Non-pigmented ciliary epithelial cell (primary cell): ENCODE results near the gene CLK3.
A peak's percentile ranks its signal among the peaks of the same experiment; 100 is the strongest.
"Not testable (repeated sequence)": the region's sequence is repeated elsewhere in the genome, so short reads cannot be mapped to it uniquely, and the experiment has no call there.

Source experiments
- DNase-seq: peaks from one replicate; pipeline ENCODE4 v3.0.0-alpha.2; 2010; ENCODE audit warnings: low read depth

Gene CLK3

DNA sequence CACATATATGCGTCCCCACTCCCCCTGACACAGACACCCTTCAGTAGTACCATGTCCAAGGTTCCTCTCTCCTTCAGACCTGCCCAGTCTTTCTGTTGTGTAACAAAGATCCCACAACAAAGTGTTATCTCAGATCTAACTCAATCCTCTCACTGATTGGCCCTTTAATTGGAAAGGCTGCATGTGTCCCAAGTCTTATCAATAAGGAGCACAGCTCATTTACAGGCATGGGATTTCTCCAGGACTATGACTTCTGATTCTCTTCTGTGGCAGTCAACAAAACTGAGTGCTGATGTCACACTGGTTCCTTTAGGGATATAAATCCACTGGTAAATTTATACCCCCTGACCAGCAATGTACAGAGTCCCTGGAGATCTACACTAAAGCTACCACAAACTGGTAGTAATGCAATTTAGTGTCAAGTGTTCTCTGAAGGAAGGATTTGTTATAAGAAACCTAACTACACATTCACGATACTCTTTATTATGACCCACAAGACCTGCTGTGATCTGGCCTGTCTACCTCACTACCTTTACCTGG lies 28.1 kb downstream of the CLK3 start:
- DNase-seq = no peak

DNA sequence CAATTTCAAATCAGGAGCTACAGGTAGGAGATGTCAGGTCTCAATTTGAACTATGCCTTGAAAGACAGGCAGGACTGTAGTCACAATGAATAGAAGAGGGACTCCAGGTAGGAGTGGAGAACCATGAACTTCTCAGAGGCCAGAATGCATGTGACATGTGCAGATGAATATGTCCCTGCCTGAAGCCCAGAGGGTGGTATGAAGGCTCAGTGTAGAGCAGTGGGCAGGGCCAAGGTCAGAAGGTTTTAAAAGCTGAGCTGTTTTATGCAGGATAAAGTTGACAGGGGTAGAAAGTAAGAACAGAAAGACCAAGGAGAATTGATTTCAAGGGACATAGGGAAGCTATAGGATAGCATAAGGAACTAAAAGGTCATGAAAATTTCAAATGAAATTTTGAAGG lies 30.8 kb downstream of the CLK3 start:
- no peak for DNase-seq

DNA sequence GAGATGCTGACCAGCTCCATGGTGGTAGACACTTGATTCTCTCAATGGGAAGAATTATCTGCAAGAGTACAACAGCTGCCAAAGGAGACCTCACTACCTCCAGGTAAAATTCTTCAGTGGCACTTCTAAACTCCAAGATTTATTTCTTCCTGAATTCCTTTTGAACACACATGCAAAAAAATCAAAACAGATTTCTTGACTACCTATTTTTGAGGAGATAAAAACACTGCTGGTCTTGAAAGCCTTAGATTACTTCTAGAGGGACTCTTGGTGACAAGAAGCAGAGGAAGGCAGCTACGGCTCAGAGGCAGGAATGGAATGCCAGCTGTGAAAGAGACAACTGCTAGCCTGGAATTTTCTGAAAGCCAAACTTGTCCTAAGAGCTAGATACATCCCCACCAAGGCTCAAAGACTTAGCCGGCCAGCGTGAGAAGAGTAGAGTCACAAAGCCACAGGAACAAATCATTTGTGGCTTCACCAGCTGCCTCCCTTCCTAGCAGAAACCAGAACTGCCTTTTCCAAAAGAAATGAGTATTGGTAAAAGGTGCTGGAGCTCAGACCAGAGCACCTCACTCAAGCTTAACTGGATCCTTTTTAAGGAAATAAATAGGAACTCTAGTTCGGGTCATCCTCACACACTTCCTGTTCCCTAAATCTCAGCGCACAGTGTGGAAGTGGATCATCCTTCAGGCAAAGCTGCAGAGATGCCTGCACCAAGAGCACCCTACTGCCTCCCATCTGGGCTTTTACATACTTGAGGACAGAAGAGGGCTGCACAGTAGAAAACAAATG lies 32.6 kb downstream of the CLK3 start:
- DNase-seq = no peak

DNA sequence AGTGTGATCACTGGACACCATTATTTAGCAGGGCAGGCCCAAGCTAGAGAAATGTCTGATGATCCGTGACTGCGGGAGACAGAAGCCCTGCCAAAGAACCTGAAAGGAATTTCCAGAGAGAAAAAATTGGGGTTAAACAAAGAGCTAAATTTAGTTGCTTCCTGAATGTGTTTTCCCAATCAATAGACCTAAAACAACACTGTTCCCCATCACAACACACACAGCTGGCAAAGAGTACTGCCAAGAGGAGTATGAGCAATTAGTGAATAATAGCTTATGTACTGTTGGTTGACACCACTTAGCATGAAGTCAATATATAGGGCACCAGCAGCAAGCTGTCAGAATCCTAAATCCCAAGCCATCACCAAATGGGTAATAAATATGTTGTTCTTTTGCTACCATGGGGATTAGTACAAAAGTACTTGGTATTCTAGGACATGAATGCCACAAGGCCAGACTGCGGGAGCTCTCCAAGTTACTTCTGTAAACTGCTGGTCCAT lies 35.7 kb downstream of the CLK3 start:
- no peak for DNase-seq

DNA sequence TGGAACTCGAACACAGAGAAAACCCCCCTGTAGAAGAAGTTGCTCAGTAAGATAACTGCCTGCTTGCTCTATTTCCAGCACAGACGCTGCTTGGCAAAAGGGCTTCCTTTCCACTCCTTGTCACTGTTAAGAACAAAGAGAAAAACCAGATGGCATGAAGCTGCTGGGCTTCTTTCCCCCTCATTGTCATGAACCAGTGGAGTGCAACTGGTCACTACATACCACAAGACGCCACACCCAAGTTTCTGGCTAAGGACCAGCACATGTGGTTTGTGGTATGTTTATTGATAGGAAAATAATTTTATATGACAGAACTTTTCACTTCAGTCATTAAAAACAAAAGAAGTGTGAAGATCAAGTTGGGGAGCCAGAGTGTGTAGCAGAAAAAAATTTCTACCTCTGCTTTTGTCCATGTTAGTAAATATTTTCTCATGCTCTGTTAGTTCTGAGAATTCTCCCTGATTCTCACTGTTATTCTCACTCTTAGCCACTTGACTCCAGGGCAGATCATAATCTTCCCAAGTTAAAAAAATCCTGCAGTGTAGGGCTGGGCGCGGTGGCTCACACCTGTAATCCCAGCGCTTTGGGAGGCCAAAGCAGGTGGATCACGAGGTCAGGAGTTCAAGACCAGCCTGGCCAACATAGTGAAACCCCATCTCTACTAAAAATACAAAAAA lies 37.9 kb downstream of the CLK3 start:
- DNase-seq = peak; percentile 38

DNA sequence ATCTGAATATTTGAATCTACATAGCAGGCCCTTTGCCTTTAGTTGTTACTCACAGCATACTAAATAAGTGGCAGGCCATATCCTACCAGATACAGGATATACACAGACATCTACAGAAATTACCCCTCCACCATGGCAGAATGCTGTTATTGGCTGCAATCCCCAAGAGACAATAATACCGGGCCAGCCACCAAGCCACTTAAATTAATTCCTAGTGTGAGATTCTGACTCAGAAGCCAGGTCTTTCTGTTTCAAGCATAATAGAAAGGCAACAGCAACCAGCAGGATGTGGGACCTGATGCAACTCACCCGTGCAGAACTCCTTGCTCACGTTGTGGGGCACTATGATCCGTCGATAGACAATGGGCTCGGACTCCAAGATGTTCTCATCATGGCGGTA lies 39.8 kb downstream of the CLK3 start:
- no peak for DNase-seq

DNA sequence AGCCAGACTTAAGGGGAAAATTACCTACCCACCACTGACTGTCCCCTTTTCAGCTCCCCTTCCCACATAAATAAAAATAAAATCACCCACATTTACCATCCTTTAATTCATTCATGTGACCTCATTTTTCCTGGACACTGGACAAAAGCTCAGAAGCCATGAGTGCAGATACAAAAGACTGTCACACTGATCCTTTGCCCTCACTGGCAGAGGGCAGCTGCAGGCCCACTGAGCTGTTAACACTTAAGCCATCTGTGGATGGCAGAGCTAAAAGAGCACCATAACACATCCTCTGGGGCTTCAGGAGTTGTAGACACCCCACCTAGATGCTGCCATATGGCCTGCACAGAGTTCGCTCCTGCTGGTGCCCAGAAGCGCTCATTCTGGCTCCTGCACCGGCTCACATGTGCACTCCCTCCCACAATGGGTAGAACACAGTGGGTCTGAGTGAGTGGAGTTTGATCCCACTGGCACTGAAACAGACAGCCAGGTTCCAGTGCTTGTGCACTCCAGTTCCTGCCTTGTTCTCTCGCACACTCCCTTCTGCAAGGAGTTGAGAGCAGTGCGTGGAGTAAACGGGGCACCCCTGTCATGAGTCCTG lies 41.4 kb downstream of the CLK3 start:
- DNase-seq = no peak

DNA sequence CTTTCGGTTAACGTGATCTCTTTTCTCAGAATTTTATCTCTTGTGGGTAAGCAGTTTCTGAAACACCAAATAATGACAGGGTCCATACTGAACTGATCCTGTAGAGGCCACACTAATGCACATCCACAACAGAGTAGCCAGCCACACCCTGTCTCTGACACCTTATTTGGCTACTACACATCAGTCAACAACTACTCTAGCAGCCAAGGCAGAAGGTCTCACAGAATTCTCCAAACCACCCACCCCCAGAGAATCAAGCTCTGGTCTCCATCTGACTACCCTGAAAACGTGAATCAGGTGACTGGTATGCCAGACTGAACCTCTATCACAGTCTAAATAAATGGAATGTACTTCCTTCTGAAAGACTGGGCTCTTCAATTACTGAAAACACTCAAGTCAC lies 42.2 kb downstream of the CLK3 start:
- DNase-seq = peak; percentile 24

DNA sequence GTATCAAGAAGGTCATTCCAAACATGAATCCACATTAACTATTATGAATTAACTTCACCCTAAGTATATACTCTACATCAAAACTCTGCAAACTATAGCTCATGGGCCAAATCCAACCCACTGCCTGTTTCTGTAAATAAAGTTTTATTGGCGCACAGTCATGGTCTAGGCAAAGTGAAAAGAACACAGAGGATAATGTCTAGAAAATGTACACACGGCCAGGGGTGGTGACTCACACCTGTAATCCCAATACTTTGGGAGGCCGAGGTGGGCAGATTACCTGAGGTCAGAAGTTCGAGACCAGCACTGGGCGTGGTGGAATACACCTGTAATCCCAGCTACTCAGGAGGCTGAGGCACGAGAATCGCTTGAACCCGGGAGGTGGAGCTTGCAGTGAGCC lies 45.6 kb downstream of the CLK3 start:
- DNase-seq = not testable (repeated sequence)

DNA sequence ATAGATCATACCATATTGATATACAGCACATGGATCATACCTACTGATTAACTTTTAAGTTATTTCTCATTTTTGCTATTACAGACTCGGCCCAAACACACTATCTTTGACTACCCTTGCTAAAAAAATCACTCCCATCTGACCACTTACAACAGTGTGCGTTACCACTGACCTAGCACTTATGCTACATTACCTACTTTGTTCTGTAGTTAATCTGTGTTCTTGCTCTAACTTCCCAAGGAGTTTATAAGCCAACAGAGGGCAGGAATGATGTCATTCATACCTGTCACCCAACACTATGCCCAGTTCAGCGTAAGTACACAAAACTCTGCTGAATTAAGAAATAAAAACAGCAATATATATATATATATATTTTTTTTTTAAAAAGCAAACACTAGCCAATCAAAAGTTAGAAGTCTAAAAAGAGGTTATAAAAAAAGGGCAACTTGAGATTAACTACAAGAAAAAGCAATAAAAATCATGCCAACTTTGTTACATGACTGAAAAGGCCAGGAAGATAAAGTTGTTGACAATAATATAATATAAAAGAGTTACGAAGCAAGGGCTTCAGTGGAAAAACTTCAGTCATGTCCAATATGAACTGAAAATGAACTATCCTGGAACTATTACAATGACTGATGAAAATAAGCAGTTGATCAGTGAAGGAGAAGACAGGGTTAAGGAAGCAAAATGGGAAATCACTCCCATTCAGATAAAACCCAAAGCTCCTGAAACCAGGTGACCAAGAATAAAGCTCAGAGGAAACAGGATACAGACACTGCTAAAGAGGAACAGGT lies 46.6 kb downstream of the CLK3 start:
- DNase-seq = no peak

DNA sequence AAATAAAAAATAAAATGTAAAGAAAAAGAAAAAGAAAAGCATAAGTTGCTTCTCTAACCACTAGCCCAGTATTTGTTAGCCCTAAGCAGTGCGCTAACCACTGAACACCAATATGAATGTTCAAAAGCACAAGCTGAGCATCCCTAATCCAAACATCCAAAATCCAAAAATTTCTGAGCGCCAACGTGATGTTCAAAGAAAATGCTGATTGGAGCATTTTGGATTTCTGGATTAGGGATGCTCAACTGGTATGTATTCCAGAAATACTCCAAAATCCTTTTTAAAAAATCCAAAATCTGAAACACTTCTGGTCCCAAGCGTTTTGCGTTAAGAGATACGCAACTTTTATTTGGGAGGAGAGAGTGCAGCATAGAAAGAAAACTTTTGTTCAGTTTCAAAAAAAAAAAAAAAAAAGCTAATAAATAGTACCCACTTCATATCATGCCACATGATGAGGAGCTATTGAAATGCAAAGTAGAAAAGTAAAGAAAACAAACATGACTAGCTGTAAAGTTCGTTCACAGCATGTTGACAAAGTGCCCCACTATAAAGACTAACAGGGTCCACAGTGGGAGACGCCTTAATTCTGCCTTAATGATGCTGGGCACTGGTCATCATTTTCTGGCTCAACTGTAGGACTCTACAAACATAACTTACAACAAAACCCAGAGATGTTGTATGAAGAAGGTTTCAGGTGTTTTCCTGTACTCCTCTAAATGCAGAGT lies 47.8 kb downstream of the CLK3 start:
- no peak for DNase-seq

DNA sequence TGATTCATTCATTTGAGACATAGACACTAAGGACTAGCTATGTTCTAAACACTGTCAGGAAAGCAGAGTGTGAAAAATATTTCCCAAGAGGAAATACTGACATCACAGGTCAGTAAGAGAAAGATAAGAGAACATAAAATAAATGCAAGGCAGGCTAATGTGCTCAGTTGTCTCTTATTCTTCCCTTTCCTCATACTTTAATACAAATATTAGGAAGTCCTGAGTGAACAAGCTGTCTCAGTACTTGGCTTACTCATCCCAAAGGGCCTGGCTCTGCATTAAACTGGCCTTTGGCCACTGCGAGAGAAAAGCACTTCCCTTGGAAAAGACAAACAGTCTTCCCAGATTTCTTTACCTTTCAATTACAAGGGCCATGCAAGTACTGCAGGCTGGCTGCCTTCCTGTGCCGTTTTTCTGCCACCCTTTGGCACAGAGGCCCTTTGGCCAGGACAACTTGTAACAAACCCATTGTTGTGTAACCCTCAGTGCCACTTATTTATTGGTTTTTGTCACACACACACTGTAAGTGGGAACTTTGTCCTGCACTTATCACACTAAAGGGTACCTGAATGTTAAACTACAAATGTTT lies 48.5 kb downstream of the CLK3 start:
- DNase-seq = no peak

DNA sequence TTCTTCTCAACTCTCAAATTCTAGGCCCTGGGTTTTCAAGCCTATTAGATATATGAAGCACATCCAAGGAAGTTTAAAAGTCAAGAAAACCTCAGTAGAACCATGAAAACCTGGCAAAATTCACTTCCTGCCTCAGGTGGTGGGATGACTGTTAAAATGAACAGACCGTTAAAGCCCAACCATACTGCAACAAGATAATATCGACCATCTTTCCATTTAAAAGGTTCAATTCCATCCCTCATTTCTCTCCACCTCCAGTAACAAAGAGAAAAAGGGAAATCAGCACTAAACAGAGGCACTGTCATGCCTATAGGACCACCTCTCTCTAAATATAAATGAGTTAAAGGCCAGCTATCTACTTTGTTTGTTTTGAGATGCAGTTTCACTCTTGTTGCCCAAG lies 49.0 kb downstream of the CLK3 start:
- no peak for DNase-seq

DNA sequence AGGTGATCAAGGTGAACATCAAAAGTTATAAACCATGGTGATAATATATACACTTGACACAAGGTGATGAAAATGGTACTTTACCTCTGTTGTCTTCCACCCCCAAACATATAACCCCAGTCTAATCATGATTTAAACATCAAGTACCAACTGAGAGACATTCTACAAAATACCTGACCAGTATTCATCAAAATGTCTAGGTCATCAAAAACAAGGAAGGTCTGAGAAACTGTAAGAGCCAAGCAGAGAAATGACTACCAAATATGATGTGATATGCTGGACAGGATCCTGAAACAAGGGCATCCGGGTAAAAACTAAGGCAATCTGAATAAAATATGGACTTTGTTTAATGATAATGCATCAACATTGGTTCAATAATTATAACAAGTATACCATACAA lies 52.3 kb downstream of the CLK3 start:
- no peak for DNase-seq

DNA sequence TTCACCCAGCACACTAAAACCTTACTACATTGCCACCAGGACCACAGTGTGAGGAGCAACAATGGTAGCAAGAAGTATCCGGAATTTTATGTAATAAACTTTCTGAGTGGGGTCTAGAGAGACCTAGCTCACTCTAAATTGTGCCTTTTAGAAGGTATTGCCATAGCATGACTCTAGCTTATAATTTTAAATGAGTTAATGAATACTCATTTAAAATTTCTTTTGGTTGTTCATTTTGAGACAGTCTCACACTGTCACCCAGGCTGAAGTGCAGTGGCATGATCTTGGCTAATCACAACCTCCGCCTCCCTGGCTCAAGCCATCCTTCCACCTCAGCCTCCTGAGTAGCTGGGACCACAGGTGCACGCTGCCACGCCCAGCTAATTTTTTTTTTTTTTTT lies 54.0 kb downstream of the CLK3 start:
- DNase-seq = no peak

DNA sequence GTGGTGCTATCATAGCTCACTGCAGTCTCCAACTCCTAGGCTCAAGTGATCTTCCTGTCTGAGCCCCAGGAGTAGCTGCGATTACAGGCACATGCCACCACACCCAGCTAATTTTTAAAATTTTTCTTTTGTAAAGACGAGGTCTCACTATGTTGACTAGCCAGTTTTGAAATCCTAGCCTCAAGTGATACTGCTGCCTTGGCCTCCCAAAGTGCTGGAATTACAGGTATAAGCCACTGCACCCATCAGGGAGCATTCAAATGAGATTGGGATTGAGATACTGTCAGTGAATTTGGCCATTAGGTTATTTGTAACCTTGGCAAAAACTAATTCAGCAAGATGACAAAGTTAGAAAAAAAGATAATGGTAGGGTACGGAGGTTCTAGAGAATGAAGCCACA lies 58.5 kb downstream of the CLK3 start:
- no peak for DNase-seq

DNA sequence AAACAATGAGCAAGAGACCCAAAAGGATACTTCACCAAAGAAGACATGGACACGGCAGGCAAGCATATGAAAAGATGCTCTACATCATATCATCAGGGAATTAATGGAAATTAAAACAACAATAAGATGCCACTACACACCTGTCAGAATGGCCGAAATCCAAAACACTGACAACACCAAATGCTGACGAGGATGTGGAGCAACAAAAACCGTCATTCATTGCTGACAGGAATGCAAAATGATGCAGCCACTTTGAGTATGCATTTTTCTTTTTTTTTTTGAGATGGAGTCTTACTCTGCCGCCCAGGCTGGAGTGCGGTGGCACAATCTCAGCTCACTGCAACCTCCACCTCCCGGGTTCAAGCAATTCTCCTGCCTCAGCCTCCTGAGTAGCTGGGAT lies 61.2 kb downstream of the CLK3 start:
- DNase-seq = no peak
